HCT116 (cell line): ENCODE results near the gene SDSL. TPM values are rescaled to one million over a fixed set of nuclear protein-coding genes. Genes with fewer than 3 reads are reported as not detected.

Experiments
- ATAC-seq: fragments of 200-7000 bp; cut with Tn5 transposase; 2 replicates; pipeline ENCODE4 v1.9.1; 2020; ENCODE audit warnings: mild to moderate bottlenecking, moderate library complexity
- BruUV-seq: library from RNA; stranded (reverse); fragments of 400-500 nt; replicated peaks from 2 replicates; lab custom pipeline; 2021; lab: Mats Ljungman, UMichigan
- CTCF ChIA-PET: fragments of 300-600 bp; sonication (Branson Sonifier 250); formaldehyde crosslinking; loops from one replicate; lab custom pipeline; 2021; ENCODE audit warnings: antibody characterized with exemption; lab: Charles Lee
- POLR2A ChIA-PET: fragments of 300-600, 350-600 bp; sonication (Branson Sonifier 250); formaldehyde crosslinking; loops from one replicate; lab custom pipeline; 2021; ENCODE audit warnings: antibody characterized with exemption; lab: Charles Lee
- RAD21 ChIA-PET, 2 experiments: fragments of 300-600 bp; sonication (Branson Sonifier 250); formaldehyde crosslinking; loops; one replicate each; lab custom pipeline; 2023; ENCODE audit warnings: low total read pairs in 2 of 2; ENCODE audit not compliant: uncharacterized antibody in 2 of 2, unreplicated experiment in 2 of 2, low non-redundant PET in 1 of 2; lab: Charles Lee
- DNase-seq: peaks from one replicate; pipeline ENCODE4 v3.0.0-alpha.2; 2010; ENCODE audit warnings: low read depth, low spot score
- H2AFZ ChIP-seq: fragments of 200-600 bp; shearing (Covaris generic), sonication (generic); 2 replicates; pipeline ENCODE4 v1.6.1; 2017; ENCODE audit warnings: low read depth, mixed run types, mixed read lengths, antibody characterized with exemption, low read length; ENCODE audit not compliant: poor library complexity, severe bottlenecking
- H3K27ac ChIP-seq: 2 replicates; pipeline ENCODE4 v1.5.1; 2012; ENCODE audit warnings: low read depth, low read length
- H3K27me3 ChIP-seq: fragments of 200-600 bp; sonication (generic); 2 replicates; pipeline ENCODE4 v1.6.1; 2016; ENCODE audit warnings: mixed run types, low read length, mixed read lengths; ENCODE audit not compliant: insufficient read depth
- H3K36me3 ChIP-seq, 2 experiments: fragments of 200-500 bp in 1 of 2; fragments of 200-600 bp in 1 of 2; sonication (Bioruptor generic) in 1 of 2; sonication (generic) in 1 of 2; 2 replicates each; pipeline versions ENCODE4 v1.5.1 to v1.6.1; 2014 to 2016; ENCODE audit warnings: low read length in 2 of 2, inconsistent platforms in 1 of 2, mixed read lengths in 1 of 2, mixed run types in 1 of 2; ENCODE audit not compliant: insufficient read depth in 2 of 2, control insufficient read depth in 1 of 2
- H3K4me1 ChIP-seq, 2 experiments: fragments of 200-600 bp in 1 of 2; sonication (generic) in 1 of 2; 2 replicates each; pipeline versions ENCODE4 v1.5.1 to v1.6.1; 2012 to 2017; ENCODE audit warnings: low read length in 2 of 2, inconsistent platforms in 1 of 2, mild to moderate bottlenecking in 1 of 2, mixed read lengths in 1 of 2, mixed run types in 1 of 2, moderate library complexity in 1 of 2; ENCODE audit not compliant: insufficient read depth in 2 of 2, control insufficient read depth in 1 of 2
- H3K4me2 ChIP-seq: fragments of 200-600 bp; sonication (generic); 2 replicates; pipeline ENCODE4 v1.6.1; 2017; ENCODE audit warnings: mixed run types, low read length, mixed read lengths
- H3K4me3 ChIP-seq, 2 experiments: fragments of 200-600 bp in 1 of 2; sonication (generic) in 1 of 2; replicated peaks in 1 of 2; 2 replicates each; pipeline ENCODE4 v1.5.1; 2011 to 2016; ENCODE audit warnings: low read length in 2 of 2, control low read depth in 1 of 2, low read depth in 1 of 2, mild to moderate bottlenecking in 1 of 2, mixed read lengths in 1 of 2, mixed run types in 1 of 2
- H3K79me2 ChIP-seq: fragments of 200-600 bp; sonication (generic); 2 replicates; pipeline ENCODE4 v1.6.1; 2017; ENCODE audit warnings: mild to moderate bottlenecking, mixed run types, low read length, moderate library complexity, mixed read lengths; ENCODE audit not compliant: insufficient read depth
- H3K9ac ChIP-seq: fragments of 200-600 bp; sonication (generic); 2 replicates; pipeline ENCODE4 v1.6.1; 2016; ENCODE audit warnings: low read length, mixed read lengths
- H3K9me2 ChIP-seq: fragments of 200-600 bp; sonication (generic), shearing (Covaris generic); 2 replicates; pipeline ENCODE4 v1.6.1; 2017; ENCODE audit warnings: mixed run types, mild to moderate bottlenecking, moderate library complexity; ENCODE audit not compliant: insufficient read depth
- H3K9me3 ChIP-seq, 2 experiments: fragments of 200-500 bp in 1 of 2; fragments of 200-600 bp in 1 of 2; sonication (Bioruptor generic) in 1 of 2; sonication (generic) in 1 of 2; 2 replicates each; pipeline ENCODE4 v1.6.1; 2014 to 2017; ENCODE audit warnings: low read length in 2 of 2, mixed read lengths in 2 of 2, inconsistent platforms in 1 of 2, low read depth in 1 of 2, mild to moderate bottlenecking in 1 of 2, mixed run types in 1 of 2, moderate library complexity in 1 of 2; ENCODE audit not compliant: control insufficient read depth in 1 of 2, insufficient read depth in 1 of 2
- H4K20me1 ChIP-seq: fragments of 200-600 bp; sonication (generic), shearing (Covaris generic); 2 replicates; pipeline ENCODE4 v1.6.1; 2017; ENCODE audit warnings: mixed run types, mild to moderate bottlenecking, moderate library complexity; ENCODE audit not compliant: insufficient read depth
- CBX3 ChIP-seq: IDR thresholded peaks from 2 replicates; pipeline ENCODE4 v1.6.1; 2012; ENCODE audit warnings: low read depth
- CEBPB ChIP-seq: IDR thresholded peaks from 2 replicates; pipeline ENCODE4 v1.6.1; 2012; ENCODE audit warnings: low read depth
- EZH2 ChIP-seq: fragments of 200-600 bp; sonication (generic); IDR thresholded peaks from 2 replicates; pipeline ENCODE4 v1.6.1; 2017; ENCODE audit warnings: antibody characterized with exemption, mixed run types
- EZH2phosphoT487 ChIP-seq: fragments of 200-600 bp; IDR thresholded peaks from 2 replicates; pipeline ENCODE4 v1.6.1; 2018; ENCODE audit warnings: antibody characterized with exemption, borderline replicate concordance
- POLR2A ChIP-seq: IDR thresholded peaks from 2 replicates; pipeline ENCODE4 v1.7.0; 2011; ENCODE audit warnings: borderline replicate concordance; ENCODE audit not compliant: insufficient read depth, insufficient read length; ENCODE audit errors: extremely low read depth
- SP1 ChIP-seq: IDR thresholded peaks from 2 replicates; pipeline ENCODE4 v1.6.1; 2012; ENCODE audit warnings: low read depth
- SRF ChIP-seq: IDR thresholded peaks from 2 replicates; pipeline ENCODE4 v1.6.1; 2012; ENCODE audit warnings: low read depth
- YY1 ChIP-seq: IDR thresholded peaks from 2 replicates; pipeline ENCODE4 v1.6.1; 2011; ENCODE audit warnings: low read length, low read depth, moderate library complexity, mild to moderate bottlenecking; ENCODE audit not compliant: insufficient replicate concordance; ENCODE audit errors: extremely low read depth
- intact Hi-C: fragments of 100-400 bp; cut with micrococcal nuclease; formaldehyde crosslinking; loops from 2 replicates; pipeline ENCODE4 v1.10.0; 2022
- total RNA-seq: library from RNA; stranded (reverse); gene quantifications from one replicate; pipeline ENCODE4 v1.2.1, GENCODE V29; 2021; ENCODE audit not compliant: unreplicated experiment
- TF ChIP-seq, protein P1 (sequence below): IDR thresholded peaks from 2 replicates; pipeline ENCODE4 v1.6.1; 2012; ENCODE audit warnings: low read depth

Gene SDSL
- total RNA-seq, 1 experiment from 2014 or later = 19.1 TPM

- Histone ChIP-seq H3K79me2 (no peaks in the 10 kb centered on the region), H3K9me2 (no peaks in the 10 kb centered on the region), H2AFZ (no peak overlapping the region), H3K9me3 (no peaks in the 10 kb centered on the region), H4K20me1 (no peaks in the 10 kb centered on the region), H3K36me3 (peaks cover 5 to 10% of the 10 kb centered on the region in 2 experiments; a peak in 3 of 4 replicates), H3K4me3 (no peak overlapping the region), H3K27ac (no peak overlapping the region), H3K4me1 (no peaks in the 10 kb centered on the region), H3K27me3 (no peaks in the 10 kb centered on the region), H3K9ac (no peak overlapping the region), H3K4me2 (no peak overlapping the region)
- TF ChIP-seq SP1 (no peak), EZH2phosphoT487 (no peak), YY1 (no peak), CBX3 (no peak), EZH2 (no peak), CEBPB (no peak), SRF (no peak), POLR2A (no peak)
- TF ChIP-seq, protein P1, sequence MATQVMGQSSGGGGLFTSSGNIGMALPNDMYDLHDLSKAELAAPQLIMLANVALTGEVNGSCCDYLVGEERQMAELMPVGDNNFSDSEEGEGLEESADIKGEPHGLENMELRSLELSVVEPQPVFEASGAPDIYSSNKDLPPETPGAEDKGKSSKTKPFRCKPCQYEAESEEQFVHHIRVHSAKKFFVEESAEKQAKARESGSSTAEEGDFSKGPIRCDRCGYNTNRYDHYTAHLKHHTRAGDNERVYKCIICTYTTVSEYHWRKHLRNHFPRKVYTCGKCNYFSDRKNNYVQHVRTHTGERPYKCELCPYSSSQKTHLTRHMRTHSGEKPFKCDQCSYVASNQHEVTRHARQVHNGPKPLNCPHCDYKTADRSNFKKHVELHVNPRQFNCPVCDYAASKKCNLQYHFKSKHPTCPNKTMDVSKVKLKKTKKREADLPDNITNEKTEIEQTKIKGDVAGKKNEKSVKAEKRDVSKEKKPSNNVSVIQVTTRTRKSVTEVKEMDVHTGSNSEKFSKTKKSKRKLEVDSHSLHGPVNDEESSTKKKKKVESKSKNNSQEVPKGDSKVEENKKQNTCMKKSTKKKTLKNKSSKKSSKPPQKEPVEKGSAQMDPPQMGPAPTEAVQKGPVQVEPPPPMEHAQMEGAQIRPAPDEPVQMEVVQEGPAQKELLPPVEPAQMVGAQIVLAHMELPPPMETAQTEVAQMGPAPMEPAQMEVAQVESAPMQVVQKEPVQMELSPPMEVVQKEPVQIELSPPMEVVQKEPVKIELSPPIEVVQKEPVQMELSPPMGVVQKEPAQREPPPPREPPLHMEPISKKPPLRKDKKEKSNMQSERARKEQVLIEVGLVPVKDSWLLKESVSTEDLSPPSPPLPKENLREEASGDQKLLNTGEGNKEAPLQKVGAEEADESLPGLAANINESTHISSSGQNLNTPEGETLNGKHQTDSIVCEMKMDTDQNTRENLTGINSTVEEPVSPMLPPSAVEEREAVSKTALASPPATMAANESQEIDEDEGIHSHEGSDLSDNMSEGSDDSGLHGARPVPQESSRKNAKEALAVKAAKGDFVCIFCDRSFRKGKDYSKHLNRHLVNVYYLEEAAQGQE = no peak
- DNase-seq (no peak), ATAC-seq (no peak)
- intact Hi-C loops = no loop called here
- ChIA-PET POLR2A (no interaction called here), CTCF (no interaction called here), RAD21 (no interaction called here)
- BruUV-seq = no TSS peak
These were observed 40.0 kb upstream of the SDSL start for GRCh38 chr12:113382206-113382605.
